Activated effector memory CD4-positive, alpha-beta T cell treated with anti-CD3 and anti-CD28 coated beads, Interleukin-2, amount 50 U/mL, for 16 hours (primary cell): ENCODE results near the gene LRRC4.

Source experiments
- DNase-seq: peaks from one replicate; pipeline ENCODE4 v3.0.0-alpha.2; 2020

The LRRC4 gene

DNA sequence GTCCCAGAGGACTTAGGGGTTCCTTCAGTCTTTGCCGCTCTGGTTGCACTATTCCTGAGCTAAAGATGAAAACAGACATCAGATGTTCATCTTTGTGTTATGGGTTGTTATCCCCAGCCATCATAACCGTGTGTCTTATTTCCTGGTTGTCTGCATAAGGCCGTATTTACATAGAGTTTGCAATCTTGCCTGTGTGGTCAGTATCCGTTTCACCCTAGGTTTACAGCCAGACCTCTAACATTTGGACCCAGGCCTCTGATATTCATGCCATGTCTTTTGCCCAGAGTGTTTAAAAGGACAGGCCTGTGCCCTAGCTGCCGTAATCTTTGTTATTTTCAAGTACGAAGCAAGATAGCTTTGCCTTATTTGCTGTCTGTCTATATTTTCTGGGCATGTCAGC lies 26.6 kb downstream of the LRRC4 start:
- no peak for DNase-seq

DNA sequence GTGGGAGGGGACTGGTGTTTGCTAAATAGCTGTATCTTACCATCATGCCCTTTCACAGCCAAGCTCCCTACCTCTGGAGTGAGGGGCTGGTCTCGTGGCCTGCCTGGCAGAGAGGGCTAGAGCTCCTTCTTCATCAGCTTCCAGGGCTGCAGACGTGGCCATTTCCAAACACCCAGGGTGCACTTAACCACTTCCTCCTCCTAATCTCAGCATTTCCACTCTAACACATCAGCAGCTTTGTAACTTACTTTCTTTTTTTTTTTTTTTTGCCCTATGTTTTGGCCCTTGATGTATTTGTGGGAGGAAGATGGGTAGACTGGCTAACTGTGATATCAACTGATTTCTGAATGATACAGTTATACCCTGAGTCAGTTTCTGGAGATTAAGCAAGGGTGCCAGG lies 27.4 kb downstream of the LRRC4 start:
- DNase-seq = no peak

DNA sequence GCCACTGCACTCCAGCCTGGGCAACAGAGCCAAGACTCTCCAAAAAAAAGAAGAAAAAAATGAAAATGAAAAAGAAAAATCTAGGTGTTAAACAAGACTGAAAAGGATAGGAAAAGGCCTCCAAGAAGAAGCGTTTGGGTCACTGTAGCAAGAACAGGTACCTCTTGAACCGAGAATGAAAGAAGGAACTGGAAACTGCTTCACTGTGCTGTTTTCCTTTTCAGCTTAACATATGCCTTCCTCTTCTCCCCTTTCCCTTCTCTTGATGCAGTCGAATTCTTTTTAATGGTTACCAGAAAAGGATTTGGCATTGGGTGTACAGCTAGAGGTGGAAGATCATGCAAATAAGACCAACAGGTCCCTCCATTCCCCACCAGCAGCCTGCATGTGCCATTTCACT lies 28.1 kb downstream of the LRRC4 start:
- no peak for DNase-seq

DNA sequence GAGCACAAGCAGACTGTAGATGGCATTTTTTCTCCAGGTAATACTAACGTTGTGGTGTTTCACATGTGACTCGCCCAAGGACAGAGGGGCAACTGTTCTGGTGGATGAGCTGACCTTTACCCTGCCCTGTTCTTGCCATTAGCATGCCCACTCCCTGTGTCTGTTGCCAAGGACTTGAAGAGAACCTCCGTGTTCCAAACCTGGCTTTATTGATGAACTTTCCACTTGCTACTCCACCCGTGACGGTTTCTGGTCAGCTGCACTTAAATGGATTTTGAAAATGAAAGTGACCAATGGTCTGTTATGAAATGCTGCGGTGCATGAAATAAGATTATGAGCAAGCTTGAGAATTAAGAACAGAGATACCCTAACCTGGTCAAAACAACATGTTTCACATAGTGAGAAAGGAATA lies 30.4 kb downstream of the LRRC4 start:
- DNase-seq = no peak

DNA sequence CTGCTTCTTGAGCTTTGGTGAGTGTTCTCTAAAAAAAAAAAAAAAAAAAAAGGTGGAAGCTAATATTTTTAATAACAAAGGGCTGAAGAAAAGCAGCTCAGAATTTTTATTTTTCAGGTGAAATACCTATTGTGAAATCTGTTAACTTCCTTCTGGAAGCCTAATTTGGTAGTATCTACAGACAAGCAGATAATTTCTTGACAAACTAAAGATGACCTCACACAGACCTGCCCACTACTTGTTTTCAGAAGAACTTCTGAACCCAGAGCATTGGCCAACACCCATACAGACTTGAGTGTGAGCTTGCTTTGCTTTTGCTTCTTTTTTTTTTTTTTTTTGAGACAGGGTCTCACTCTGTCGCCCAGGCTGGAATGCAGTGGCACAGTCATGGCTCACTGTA lies 31.2 kb downstream of the LRRC4 start:
- DNase-seq = no peak

DNA sequence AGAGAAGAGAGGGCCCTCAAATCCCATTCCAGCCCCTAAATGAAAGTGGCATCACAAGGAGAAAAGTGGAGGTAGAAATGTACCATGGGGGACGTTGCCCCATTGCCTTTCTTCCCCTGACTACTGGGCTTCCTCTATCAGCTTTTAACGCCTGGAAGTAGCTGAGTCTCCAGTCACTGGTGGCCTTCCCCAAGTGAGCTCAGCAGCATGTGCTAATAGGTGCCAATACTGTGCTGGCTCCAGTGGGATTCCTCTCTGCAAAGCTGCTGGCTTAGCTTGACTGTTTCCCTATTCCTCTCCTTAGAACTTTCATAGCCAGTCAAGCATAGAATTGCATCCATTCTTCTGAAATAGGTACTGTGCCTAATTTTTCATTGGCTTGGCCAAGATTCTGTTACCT lies 32.6 kb downstream of the LRRC4 start:
- DNase-seq = no peak

DNA sequence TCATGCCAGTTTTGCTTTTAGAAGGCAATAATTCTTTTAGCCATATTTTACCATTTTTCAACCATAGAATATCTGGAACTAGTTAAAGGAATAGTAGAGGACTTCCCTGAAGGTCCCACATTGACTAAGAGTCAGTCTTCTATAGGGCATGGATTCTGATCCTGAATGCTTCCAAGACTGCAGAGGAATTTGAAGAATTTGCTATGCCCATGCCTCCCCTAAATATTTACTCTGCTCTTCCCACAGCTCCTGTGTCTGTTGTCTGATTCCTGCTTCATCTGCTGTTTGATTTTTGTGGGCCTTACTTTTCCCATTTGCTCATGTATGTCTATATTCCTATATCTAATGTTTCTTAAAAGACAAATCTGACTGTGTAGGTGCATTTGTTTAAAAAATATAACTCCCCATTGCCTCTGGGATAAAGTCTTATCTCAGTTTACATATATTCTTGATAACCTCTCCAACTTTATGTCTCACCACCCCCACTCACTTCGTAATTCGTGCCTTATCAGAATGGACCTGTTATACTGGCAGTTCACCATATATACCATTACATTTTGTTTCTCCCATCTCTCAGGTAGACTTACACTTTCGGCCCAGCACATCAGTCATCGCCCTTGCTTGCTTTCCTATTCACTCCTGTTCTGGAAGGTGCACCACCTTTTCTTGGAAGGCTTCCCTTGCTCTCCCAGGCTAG lies 33.9 kb downstream of the LRRC4 start:
- DNase-seq = no peak

DNA sequence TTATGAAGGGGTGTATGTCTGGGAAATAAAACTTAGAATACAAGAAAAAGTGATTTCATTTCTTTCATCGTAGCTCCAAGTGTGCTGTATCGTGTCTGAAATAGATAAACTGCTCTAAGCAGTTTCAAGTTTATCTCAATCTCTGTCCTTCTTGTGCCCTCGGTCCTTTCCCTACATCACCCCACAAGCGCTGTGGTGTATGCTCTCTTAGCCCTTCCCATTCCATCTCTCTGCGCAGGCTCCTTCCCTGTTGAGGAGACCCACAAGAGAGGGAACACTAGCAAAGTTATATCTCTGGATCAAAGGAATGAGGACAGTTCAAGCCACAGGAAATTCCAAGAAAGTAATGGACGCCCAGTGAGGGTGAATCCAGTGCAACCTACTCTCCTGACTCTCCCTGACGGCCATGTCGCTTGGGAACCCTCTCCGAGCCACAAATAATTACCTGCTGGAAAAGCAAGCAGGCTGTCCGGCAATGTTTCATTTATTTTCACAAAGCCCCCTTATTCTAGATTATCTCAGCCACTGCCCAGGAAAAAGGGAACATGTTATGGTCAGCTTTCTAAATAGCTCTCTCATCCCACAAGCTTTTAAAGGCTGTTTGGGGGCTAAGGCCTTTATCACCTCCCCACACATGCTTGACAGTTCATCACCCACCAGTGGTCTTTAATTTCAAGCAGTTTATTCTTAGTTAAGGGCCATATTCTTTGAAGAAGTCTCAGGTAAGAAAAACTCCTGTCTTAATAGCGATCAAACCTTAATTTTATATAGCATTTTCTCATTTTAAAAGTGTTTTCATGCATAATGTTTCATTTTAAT lies 34.8 kb downstream of the LRRC4 start:
- no peak for DNase-seq

DNA sequence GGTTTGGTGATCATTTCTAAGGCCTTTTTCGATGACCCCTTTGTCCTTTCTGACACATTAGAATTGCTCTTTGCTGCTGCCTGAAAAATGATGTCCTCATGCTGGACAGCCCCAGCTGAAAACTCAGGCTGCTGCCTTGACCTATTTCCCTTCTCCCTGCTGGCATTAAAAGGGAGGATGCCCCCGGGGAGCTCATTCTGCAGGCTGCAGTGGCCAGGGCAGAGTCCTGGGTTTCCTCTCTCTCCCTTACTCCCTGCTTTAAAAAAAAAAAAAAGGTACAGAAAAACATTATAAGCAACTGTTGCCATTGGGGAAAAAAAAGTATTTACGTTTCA lies 35.4 kb downstream of the LRRC4 start:
- no peak for DNase-seq

DNA sequence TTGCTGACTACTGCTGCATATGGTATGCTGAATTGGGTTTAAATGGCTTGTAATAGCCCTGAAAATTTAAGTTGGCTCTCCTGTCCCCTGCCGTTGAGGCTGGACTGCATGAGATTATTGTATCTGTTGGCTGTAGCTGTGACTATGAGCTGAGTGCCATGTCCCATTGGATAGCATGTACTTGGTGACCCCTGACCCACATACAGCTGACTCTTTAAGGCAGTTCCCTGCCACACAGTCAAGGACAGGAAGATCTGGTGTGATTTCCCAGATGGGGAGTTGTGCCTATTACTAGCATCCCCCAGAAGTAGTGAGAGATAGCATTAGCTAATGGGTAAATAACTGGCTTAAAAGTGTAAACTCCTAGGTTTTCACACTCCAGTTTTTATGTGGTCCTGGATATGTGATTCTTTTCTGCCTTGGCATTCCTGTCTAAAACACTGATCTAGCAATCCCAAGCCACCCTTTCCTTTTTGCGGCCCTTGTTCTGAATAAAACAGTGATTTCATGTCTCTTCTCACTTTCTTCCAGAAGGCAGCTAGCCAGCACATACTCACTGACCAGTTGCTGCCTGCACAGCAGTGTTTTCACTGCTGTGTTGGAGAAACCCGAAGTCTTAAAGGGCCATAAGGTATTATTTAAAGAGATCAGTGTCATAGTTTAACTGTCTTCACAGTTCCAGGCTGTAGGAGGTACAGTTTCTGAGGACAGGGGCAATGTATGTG lies 35.9 kb downstream of the LRRC4 start:
- no peak for DNase-seq

DNA sequence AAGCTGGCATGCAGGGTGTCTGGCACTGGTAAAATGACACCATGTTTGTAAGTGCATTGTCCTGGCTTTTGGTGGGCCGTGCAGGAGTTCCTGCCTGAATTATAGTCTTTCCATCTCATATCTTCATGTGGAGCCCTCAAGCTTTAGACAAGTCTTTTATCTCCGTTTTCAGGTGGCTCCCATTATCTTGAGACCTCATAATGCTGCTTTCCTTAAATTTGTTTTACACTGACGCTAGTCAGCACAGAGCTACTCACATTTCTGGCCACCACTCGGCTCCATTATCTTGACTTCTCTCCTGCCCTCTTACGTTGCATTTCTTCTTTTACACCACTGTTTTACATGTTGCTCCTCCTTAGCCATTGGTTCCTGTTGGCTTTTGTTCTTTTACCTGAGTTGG lies 37.2 kb downstream of the LRRC4 start:
- DNase-seq = no peak

DNA sequence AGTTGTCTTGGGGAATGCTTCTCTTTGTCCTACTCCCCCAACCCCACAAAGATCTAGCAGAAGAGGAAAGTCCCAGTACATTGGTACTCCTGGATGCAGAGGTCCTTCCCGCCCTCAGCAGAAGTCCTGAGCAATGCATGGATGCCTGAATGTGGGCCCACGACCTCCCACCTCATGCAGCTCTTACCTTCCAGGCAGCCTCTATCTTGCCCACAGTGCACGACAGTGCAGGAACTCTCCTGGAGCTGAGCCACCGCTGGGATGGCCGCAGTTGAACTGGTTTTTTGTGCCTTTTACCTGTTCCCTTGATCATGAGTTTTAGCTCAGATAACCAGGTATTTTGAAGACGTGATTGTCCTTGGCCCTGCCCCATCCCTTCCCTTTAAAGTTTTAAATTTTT lies 37.9 kb downstream of the LRRC4 start:
- no peak for DNase-seq

DNA sequence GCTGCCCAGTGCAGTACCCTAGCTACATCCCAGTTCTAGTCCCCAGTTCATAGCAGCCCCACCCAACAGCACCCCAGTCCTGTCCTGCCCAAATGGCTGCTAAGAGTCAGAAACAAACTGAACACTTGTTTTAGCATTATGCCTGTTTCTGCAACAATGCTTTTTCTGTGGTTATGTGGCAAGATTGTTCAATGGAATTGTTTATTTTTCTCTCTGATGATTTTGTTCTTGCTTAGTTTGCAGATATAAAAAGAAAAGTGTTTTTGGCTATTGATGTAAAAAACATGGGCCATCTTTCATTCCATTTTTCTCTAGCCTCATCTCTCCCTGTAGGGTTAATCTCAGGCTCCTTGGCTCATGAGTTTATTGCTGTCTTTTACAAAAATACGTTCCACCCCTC lies 42.5 kb downstream of the LRRC4 start:
- DNase-seq = no peak

DNA sequence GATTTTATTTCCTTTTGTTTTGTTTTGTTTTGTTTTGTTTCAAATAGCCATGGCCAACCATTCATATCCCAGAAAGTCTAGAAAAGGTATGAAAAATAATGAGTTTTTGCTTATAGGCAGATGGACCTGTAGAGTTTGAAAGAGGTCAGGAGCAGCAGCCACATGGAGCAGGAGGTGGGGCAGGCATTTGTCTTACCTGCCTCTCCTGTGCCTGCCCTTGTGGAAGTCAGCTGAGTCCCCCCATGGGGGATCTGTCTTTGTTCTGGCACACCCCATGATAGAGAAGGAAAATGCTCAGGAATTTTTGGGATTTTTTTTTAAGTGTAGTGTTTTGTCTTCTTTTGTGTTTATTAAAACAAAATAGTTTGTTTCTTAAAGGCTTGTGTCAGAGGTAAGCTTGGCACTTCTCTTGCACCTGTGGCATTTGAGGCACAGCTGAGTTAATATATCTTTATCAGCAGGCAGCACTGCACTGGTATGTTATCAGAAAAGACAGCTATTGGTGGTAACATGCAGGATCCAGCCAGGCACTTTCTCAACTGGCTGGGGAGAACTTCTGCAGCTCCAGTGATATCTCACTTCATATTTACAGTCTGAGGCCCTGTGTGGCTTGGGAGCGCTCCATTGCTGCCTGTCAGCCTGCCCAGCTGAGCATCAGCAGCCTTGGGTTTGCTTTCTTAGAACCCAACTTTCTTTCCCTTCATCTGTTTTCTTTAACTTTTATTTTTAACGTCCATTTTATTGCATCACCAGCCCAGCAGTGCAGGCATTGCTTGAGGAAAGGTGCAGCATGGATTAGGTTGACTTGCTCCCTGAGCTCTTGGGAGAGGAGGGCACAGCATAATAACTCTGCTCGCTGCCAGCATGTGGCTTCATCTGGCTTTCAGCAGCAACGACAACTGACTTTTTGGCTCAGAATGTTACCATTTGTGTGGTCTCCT lies 44.4 kb downstream of the LRRC4 start:
- no peak for DNase-seq

DNA sequence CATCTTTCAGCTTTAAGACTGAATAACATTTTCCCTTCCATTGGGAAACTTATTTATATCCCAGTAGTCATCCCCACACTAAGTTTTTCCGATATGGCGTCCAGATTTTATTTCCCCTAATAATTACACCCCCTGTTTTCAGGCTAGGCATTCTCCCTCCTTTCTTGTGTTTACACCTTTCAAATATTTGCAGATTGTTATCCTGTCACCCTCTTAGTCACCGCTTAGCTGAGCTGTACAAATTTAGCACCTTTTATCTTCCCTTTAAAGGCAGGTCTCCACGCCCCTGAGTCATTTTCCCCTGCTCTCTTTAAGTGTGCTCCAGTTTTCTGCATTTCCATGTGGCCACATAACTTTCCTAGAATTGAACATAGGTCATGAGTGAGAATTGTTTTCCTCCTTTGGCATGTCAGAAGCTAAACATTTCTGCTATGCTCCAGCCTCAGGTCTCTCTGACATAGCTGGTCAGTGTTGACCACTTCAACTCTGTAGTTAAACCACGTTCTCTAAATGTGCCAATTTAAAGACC lies 47.4 kb downstream of the LRRC4 start:
- DNase-seq = no peak

DNA sequence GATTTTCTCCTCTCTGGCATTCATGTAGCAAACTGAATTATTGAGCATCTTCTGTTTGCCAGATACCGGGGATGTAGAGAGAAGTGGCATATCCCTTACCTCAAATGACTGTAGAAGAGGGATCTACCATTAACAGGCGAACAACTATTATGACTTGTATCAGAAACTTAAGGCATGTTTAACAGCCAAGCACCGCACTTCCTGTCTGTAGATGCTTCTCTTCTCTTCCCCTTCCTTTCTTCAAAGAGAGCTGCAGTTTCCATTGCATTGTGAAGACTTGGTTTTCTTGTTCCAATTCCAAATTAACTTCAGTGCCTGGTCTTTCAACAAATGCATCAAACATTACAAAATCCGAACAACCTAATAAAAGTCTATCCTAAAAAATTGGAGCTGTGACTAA lies 49.3 kb downstream of the LRRC4 start:
- no peak for DNase-seq

DNA sequence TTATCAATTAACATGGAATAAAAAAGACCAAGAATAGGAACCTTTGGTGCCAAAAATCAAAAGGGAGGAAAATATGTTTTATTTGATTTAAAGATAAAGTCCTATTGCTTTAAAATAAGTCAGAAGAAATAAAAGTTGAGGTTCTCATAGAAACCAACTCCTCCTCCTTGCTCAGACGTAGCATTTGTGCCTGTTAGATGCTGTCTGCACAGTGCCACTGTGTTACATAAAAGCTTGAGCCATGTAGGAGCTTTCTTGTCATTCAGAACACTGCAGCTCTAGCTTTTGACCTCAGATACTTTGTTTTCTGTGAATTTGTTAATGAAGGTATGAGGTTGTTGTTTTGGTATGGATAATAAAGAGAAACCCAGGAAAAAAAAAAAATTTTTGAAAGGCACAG lies 50.3 kb downstream of the LRRC4 start:
- no peak for DNase-seq

DNA sequence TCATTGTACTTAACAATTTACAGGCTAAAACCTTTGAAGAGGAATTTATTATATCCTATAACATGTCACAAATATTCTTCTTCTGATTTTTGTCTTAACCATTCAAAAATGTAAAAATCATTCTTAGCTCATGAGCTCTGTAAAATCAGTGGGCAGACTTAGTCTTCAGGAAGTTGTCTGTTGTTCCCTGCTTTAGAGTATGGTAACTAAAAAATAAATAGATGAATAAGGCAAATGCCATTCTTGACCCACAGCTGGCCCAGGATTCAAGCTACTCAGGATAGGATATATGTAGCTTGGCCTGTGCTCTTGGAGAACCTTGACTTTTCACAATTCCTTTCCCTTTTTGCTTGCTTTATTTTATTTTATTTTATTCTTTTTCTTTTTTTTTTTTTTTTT lies 51.5 kb downstream of the LRRC4 start:
- DNase-seq = no peak

DNA sequence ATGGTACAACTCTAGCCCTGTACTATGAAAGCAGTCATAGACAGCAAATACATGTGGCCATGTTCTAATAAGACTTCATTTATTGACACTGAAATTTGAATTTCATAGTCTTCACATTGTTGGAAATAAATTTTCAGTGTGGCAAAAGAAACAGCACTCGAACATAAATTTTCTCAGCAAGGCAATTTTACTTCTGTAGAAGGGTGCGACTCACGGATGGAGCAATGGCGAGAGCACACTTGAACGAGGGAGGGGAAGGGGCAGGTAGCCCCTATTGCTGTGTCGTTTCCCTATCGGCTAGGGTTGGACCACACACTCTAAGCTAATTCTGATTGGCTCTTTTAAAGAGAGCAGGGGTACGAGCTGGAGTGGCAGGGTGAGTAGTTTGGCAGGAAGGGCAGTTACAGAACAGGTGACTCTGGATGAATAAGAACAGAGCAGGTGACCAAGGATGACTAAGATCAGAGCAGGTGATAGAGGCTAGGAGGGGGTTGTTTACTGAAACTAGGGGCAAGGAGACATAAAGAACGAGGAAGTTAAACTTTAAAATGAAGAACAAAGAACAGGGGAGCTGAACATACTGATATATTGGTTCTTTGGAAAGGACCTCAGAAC lies 52.0 kb downstream of the LRRC4 start:
- DNase-seq = no peak

DNA sequence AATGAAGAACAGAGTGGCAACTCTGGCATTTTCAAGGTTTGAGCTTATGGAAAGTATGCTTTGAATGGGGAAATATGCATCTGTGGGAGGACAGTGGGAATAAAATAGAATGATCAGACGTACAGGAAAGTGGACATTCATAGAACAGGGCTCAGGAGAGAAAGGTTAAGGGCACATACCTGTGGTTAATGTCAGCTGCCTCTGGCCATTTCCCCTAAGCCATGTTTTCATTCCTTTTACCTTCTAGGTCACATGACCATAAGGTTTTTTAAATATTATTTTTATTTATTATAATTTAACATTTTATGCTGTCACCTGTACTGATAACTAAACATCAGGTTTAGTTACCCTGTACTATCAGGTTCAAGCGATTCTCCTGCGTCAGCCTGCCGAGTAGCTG lies 52.8 kb downstream of the LRRC4 start:
- no peak for DNase-seq
